NOMO-1 (cell line): Measurements from ENCODE around the gene ZNF462.
"Not testable (repeated sequence)": the region's sequence is repeated elsewhere in the genome, so short reads cannot be mapped to it uniquely, and the experiment has no call there.

Experiments used
- DNase-seq, 2 experiments: peaks; one replicate each; lab custom pipeline; 2025; ENCODE audit not compliant: unreplicated experiment in 2 of 2; lab: John Stamatoyannopoulos, UW

ZNF462 gene

DNA sequence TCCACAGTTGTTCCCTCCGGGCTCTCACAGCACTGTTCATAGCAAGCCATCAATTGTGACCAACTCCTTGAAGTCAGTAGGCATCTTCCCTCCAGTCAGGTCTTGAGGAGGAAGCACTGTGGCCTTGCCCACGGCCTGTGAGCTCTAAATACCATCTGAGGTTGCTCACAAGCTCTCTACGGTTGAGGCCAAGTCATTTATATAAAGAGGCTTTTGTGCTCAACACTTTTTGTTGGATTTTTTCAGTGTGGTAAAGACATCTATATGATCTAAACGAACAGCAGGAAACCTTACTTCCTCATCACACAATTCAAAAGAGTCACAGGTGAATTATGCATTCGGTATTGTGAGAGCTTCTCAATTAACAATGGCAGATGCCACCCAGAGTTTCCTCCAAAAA lies 97.3 kb downstream of the ZNF462 start:
- no peak for DNase-seq

DNA sequence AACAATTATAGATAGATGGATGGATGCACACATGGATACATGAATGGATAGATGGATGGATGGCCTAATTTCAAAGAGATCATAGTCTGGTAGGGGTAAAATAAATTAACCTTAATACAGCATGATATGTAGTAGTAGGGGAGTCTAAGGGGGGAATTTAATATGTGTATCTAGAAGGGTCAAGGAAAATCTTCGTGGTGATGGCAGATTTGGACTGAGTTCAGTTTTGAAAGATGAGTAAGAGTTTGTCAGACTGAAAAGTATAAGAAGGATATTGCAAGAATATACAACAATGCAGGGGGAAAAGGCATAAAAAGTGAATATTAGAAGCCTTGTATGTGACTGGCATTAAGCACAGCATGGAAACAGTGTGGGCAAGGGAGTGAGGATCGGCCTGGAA lies 98.7 kb downstream of the ZNF462 start:
- no peak for DNase-seq

DNA sequence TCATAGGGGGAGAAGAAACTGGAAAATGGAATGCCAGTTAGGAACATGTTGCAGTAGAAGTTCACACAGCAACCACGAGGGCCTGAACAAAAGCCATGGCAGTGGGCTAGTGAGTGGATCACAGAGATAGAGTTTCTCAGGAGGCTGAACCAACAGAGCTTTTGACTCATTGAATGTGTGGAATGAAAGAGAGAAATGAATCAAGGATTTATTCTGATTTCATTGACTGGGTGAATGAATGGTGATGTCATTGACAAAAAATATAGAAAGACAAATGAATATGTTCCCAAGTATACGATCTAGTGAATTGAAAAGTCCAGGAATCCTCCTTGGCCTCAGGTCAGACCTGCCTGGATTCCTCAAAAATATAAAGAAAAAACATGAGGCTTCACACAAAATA lies 99.2 kb downstream of the ZNF462 start:
- no peak for DNase-seq

DNA sequence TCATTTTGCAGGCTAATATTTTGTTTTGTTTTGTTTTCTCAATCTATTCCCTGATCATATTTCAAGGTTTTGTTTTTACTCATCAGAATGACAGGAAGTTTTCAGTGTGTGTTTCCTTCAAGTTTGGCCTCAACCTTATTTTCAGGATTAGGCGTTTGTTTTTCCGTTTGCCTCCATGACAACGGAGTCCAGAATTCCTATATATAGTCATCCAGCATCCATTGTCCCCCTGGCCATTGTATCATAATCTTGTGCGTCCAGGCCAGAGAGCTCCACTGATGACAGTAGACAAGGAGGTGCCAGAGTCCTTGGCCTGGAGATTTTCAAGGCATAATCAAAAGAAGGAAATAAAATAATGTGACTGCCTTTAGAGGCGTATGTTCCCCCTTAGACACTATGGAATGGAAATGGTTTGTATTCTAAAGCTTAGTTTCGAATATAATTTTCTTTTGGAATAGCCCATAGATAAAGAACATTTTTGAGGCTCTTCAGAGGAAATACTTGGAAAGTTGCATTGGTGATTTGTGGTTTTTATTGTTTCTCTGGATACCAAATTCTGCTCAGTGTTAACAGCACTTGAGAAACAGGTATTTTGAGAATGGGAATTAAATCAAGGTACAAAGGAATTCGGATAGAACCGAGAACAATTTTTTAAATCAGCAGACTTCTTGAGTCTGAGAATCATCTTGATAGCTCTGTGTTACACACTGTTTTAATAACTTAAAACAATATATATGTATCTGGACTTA lies 99.8 kb downstream of the ZNF462 start:
- DNase-seq: no peak

DNA sequence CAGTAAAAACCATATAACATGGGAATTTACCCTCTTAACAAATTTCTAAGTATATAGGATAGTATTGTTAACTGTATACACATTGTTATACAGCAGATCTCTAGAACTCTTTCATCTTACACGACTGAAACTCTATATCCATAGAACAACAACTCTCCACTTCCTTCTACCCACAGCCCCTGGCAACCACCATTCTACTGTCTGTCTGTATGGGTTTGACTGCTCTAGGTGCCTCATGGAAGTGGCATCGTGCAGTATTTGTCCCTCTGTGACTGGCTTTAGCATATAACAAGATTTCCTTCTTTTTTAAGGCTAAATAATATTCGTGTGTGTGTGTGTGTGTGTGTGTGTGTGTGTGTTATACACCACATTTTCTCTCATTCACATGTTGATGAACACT lies 100.7 kb downstream of the ZNF462 start:
- DNase-seq: no peak

DNA sequence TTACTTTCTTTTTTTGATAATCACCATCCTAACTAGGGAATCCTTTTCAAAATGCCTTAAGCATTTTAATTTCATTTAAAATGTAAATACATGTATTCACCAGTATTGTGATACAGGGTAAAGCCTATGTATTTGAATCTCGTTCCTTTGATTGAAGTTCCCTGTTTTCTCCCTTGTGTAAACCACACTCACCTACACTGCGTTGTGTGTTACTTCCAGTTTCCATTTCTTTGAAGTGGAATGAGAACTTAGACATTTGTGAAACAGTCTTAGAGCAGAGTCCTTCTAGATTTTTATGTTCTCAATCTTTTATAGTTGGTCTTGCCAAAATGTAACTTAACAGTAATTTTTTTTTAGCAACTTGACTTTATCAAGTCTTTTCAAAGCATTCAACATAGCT lies 101.4 kb downstream of the ZNF462 start:
- no peak for DNase-seq

DNA sequence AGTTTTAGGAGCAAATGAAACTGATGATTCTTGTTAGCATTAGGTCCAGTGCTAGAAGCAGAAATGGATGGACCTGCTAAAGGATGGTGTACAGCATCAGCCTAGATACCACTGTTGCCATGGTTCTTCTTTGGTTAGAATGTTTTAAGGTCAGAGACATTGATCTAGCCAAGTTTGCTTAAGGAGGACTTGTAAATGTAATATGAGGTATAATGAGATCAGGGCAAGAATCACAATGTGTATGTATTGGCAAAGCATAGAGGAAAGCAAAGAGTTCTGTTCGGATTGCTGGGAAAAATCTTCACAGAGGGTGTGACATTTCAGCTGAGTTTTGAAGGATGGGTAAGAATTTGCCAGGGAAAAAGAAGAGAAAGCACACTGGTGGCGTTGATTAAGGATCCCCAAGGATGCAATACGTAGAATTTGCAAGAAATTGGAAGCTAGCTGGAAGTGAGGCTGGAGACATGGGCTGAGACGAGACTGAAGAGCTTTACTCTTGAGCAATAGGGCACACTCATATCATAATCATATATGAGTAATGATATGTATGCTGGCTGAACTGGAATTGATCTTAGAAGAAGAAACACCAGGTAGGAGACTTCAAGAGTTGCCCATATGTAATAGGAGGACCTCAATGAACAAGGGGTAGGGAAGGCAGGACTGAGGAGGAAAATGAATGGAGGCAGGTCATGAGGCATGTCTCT lies 102.0 kb downstream of the ZNF462 start:
- DNase-seq: no peak

DNA sequence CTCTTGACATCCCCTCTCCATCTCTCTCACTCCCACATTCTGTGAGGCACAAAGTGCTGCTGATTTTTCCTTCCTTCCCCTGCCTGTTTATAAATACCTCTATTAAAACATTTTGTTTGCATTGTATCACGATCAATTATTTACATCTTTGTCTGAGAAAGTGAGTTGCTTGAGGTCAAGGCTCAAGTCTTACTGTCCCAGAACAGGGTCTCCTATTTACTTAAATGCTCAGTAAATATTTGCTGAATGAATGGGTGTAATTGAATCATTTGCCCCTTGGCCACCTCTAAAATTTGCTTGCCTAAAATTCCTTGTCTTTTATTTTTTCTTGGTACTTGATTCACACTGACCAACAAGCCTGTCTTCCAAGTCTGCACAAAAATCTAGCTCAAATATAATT lies 103.5 kb downstream of the ZNF462 start:
- DNase-seq: no peak

DNA sequence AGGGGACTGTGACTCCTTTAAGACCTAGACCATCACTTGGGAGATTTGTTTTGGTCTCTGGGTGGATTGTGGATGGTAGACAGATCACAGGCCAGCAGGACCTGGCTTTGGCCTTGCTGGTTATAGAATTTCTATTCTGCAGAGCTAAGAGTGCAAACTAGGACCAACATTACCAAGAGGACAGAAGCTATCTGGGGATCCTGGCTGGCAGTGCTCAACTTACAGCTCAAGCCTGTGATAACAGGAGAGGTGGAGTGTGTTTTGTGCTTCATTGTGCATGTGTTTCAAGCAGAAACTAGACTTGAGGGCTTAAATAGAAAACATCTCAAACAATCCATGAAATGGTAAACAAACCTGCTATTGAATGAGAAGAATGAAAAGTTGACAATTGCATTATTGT lies 106.7 kb downstream of the ZNF462 start:
- no peak for DNase-seq

DNA sequence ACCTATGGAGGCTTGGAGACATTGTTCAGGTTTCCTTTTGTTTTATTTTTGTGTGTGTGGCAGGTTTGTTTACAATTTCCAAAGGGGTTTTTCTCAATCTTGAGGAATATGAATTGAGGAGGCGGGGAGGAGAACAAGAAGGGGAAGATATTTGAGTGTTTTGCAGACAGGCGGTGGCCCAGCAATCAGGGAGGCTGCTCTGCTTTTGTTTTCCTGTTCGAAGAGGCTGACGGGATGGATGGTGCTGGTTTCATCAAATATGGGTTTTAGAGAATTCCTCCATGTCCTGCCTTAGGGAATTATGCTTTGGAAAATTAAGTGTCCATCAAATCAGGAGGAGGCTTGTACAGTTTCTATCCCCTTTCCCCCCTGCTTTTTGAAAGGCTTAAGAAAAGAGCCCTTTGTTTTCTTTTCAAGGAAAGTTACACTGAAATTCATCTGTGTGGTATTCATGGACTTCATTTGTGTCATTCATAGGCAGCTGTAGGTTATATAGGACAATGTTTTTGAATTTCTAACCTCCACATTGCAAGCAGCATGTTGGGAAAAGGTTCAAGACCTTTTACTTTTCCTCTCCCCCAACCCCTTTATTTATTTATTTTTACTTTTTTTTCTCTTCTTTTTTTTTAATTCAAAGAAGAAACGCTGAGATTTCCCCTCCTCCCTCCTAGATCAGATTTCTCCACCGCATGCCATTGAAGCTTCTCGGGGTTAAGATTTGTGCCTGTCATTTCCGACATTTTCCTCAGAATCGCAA lies 107.4 kb downstream of the ZNF462 start:
- DNase-seq: no peak

DNA sequence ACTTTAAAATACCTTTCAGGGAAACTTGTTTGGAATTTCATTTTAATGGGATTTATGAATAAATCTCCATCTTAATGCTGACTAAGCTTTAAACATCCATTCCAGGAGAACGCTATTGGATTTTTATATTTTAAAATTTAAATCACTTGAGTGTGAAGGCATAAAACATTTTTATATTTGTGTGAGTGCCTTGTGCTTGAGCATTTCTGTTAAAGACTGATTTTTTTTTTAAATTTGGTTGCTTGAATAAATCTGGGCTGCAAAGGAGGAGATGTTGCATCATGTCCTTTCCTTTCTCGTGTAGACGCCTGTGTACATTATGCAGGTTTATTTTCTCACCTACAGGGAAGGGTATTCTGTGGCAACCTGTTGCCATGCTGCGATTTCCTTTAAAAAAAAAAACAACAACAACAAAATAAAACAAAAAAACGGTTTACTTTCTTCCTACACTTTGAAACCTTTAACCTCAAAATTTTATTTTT lies 108.1 kb downstream of the ZNF462 start:
- DNase-seq: no peak

DNA sequence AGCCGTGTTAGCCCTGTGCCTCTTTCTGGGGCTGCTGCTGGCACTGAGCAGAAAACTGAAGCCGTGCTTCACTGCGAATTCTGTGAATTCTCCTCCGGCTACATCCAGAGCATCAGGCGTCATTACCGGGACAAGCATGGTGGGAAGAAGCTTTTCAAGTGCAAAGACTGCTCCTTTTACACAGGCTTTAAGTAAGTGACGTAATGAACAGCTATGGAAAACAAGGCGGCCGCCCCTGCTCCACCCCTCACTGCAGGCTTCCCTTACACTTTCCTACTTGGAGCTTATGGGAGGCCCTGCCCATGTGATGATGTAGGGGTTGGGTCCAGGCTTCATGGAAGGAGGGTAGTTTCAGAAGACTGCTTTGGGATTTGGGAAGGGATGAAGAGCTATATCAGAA lies 109.1 kb downstream of the ZNF462 start:
- no peak for DNase-seq

DNA sequence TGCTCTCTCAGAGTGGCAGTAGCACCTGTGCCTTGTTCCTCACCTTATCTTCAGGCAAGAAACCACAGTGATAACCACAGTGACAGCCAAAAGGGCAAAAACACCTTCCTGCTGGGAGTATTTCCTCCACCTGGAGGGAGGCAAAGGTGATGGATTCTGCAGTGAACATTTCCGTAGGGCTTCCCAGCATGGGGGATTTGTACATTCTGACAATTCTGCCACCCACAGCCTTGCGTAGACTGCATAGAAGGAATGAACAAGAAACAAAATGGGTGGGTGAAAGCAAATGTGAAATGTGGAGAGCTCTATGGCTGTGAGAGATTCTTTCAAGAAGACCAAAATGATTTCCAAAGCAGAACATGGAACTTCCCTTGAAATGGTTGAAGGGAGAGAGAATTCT lies 111.4 kb downstream of the ZNF462 start:
- no peak for DNase-seq

DNA sequence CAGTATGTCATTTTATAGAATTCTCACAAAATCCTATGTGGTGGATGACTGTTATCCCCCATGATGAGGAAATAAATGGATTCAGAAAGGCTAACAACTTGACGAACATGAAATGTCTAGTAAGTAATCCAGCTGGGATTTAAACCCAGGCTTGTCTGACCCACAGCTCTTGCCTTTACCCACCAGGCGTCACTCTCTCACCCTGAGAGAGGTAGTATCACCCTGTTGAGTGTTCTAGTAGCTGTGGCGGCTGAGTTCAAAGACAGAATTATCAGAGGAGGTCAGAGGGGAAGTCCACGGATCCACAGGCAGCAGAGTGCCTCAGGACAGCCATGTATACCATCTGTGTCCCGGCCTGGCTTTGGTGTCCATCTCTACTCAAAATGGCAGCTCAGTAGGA lies 113.8 kb downstream of the ZNF462 start:
- no peak for DNase-seq

DNA sequence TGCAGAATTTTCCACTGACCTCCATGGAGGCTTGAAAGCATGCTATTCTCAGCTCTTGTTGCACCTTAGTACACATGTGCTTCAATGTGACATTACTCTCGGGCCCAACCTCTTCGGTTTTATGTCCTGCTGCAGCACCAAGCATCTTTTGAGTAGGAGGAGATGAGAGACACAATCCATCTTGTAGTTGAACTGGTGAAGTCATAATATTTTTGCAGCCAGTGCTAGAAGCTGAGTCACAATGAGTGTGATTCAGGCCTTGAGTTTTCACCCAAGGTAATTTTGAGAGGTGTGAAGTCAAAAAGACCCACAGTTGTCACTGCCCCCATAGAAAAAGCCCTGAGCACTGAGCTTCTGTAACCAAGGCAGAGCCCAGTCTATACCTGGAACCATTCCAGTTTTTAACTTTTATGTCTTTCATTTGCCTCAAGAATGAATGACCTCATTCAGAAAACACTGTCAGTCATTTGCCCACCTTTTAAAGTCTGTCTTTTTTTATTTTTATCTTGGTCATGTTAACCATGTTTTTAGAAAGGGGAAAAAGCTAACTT lies 117.7 kb downstream of the ZNF462 start:
- no peak for DNase-seq

DNA sequence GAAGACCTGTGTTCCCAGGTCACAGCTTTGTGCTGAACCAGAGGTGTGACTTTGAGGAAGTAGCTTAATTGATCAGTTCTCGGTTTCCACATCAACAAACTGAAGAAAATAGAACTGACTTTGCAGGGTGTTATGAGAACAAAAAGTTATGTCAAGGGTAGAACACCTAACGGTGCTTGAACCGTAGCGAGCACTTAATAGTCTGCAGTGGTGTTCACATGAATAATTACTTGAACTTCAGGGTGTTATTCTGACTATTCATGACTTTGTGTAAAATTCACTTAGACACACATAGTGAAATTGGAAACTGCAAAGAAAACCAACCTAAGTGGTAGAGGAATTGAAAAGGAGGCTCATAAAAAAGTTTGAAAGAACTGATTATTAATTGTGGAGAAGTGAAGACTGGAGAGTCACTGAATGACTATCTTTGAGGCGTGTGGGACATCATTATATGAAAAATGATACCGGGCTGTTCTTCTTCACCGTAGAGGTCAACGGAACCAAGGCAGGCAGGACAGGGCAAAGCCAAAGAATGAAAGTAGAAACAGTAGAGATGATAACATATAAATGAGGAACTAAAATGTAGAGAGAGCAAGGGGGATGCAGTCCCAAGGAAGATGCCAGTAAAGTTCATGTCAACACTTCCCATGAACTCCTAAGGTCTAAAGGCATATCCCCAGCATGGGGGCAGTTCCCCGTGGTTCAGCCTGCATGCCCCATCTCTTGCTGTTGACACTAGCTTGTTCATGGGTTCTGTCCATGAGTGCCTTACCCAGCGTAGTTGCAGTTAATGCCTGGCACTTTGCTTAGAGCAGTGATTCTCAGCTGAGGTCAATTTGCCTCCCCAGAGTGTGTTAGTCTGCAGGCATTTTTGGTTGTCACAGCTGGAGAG lies 118.7 kb downstream of the ZNF462 start:
- no peak for DNase-seq

DNA sequence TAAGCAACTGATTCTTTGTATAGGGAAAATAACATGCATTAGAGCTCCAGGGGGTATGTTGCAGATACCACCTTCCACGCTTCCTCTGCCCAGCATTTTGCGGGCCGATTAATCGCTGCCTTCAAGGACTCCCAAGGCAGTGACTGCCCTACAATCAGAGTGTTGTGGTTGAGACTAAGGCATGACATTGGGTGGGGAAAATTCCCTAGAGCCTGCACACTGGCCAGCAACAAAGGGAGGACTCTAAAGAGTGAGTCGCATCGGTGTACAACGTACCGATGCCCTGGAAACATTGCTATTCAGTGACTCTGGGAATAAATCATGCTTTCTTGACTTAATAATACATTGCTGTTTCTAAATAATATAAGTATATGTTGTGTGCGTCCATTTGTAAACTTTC lies 119.7 kb downstream of the ZNF462 start:
- no peak for DNase-seq

DNA sequence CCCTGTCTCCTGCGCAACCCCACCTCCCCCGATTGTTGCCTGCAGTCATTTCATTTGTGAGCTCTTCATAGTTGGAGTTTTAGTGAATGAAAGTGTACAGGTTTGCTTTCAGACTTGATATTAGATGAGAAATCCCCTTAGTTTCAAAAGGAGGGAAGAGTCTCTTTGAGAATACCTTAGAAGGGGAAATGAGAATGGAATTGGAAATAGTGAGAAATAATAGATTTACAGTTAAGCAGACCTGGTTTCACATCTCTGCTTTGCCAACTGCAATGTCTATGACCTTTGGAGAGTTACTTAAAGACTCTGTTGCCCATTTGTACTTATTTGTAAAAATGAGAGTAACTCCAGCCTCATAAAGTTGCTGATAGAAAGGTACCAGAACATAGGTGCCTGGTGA lies 120.4 kb downstream of the ZNF462 start:
- no peak for DNase-seq

DNA sequence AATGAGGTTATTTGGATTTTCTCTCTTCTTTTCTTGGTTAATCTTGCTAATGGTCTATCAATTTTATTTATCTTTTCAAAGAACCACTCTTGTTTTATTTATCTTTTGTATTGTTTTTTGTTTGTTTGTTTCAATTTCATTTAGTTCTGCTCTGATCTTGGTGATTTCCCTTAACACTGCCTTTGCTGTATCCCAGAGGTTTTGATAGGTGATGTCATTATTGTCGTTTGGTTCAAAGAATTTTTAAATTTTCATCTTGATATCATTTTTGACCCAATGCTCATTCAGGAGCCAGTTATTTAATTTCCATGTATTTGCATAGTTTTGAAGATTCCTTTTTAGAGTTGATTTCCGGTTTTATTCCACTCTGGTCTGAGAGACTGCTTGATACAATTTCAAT lies 126.9 kb downstream of the ZNF462 start:
- not testable (repeated sequence) for DNase-seq

DNA sequence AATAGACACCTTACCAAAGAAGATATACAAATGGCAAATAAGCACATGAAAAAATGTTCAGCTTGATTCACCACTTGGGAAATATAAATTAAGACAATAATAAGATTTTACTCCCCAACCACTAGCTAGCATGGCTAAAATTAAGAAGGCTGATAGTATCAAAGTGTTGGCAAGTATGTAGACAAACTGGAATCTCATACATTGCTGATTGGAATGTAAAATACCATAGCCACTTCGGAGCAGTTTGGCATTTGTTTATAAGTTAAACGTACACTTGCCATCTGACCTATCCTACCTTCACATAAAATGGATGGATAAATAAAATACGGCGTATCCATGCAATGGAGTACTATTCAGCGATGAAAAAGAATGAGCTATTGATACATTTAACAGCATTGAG lies 129.2 kb downstream of the ZNF462 start:
- DNase-seq: no peak
